LNCAP (cell line): Measurements from ENCODE around the gene ANKH.

Experiments used
- CTCF ChIP-seq: fragments of 450-650 bp; IDR thresholded peaks from 2 replicates; pipeline ENCODE4 v1.5.1; 2017; ENCODE audit warnings: mild to moderate bottlenecking

ANKH gene

GRCh38 chr5:14826714-14827113 lies 44.9 kb downstream of the ANKH start:
- no peak for TF ChIP-seq CTCF

GRCh38 chr5:14825977-14826376 lies 45.6 kb downstream of the ANKH start:
- no peak for TF ChIP-seq CTCF

- no peak for TF ChIP-seq CTCF
These were observed 47.1 kb downstream of the ANKH start for GRCh38 chr5:14824499-14824898.

- no peak for TF ChIP-seq CTCF
These were observed 50.3 kb downstream of the ANKH start for GRCh38 chr5:14821100-14821845.

GRCh38 chr5:14818931-14819790 lies 52.4 kb downstream of the ANKH start:
- TF ChIP-seq CTCF, result no peak

GRCh38 chr5:14816999-14817761 lies 54.4 kb downstream of the ANKH start:
- TF ChIP-seq CTCF, result no peak

GRCh38 chr5:14816374-14816998 lies 55.1 kb downstream of the ANKH start:
- no peak for TF ChIP-seq CTCF
